Vagina (tissue), 2 donors: ENCODE measurements around the gene P3R3URF. TPM values are rescaled to one million over a fixed set of nuclear protein-coding genes. Genes with fewer than 3 reads are reported as not detected.

Experiments
- DNase-seq, 2 donors: peaks; one replicate each; pipeline ENCODE4 v3.0.0-alpha.2; 2017; ENCODE audit errors: extremely low spot score in 2 of 2
- H3K27ac ChIP-seq: fragments of 200-600 bp; sonication (generic); one replicate; pipeline ENCODE4 v1.5.1; 2019
- H3K27me3 ChIP-seq: fragments of 200-600 bp; sonication (generic); one replicate; pipeline ENCODE4 v1.5.1; 2019
- H3K36me3 ChIP-seq, 2 donors: fragments of 200-600 bp; sonication (generic); one replicate each; pipeline ENCODE4 v1.5.1; 2017 to 2019
- H3K4me1 ChIP-seq: fragments of 200-600 bp; sonication (generic); one replicate; pipeline ENCODE4 v1.5.1; 2019
- H3K4me3 ChIP-seq, 2 donors: fragments of 200-600 bp; sonication (generic); 1 replicate in 1 of 2; 2 replicates in 1 of 2; pipeline ENCODE4 v1.5.1; 2016 to 2019
- H3K9me3 ChIP-seq: fragments of 200-600 bp; sonication (generic); one replicate; pipeline ENCODE4 v1.5.1; 2019
- POLR2A ChIP-seq, 2 donors: fragments of 450-650 bp; IDR thresholded peaks; one replicate each; pipeline ENCODE4 v1.6.1; 2017; ENCODE audit warnings: antibody characterized with exemption in 2 of 2, mild to moderate bottlenecking in 2 of 2, moderate library complexity in 2 of 2
- POLR2AphosphoS5 ChIP-seq, 2 donors: sonication (generic); formaldehyde crosslinking; IDR thresholded peaks; one replicate each; pipeline ENCODE4 v1.9.0; 2017; ENCODE audit warnings: antibody characterized with exemption in 2 of 2, mild to moderate bottlenecking in 2 of 2, low read depth in 1 of 2; ENCODE audit not compliant: insufficient read depth in 1 of 2
- intact Hi-C: fragments of 100-400 bp; cut with DNase I; formaldehyde crosslinking; loops from one replicate; pipeline ENCODE4 v1.15.1; 2023
- total RNA-seq: library from RNA; depleted of rRNA; stranded (reverse); fragments of >200 nt; gene quantifications from one replicate; pipeline ENCODE4 v1.2.3, GENCODE V29; 2016
- TF ChIP-seq, protein P1 (sequence below), 3 experiments: fragments of 450-650 bp in 2 of 3; fragments of 200-600 bp in 1 of 3; sonication (generic) in 1 of 3; IDR thresholded peaks; one replicate each; pipeline ENCODE4 v1.5.1; 2017 to 2019; ENCODE audit warnings: antibody characterized with exemption in 3 of 3, mild to moderate bottlenecking in 2 of 3, moderate library complexity in 2 of 3

Gene P3R3URF
- total RNA-seq, 1 donor from 2014 or later: not detected

DNA sequence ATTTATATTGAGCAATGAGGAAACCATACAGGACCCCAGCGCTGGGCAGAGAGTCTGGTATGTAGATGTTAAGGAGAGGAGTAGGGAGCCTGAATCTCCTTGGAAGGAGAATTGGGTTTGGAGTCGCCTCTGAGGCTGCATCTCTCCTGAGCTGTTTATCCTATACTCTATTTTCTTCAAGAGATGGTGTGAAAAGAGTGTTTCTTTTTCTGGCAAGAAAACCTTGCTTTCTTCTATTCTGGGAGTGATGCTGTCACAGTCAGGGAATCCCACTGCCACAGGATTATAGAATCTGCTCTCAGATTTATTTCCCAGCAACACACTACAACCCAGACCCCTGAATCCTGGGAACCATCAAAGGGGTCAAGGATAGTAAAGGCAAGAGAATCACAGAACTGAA lies 30.1 kb upstream of the P3R3URF start:
- TF ChIP-seq, protein P1, sequence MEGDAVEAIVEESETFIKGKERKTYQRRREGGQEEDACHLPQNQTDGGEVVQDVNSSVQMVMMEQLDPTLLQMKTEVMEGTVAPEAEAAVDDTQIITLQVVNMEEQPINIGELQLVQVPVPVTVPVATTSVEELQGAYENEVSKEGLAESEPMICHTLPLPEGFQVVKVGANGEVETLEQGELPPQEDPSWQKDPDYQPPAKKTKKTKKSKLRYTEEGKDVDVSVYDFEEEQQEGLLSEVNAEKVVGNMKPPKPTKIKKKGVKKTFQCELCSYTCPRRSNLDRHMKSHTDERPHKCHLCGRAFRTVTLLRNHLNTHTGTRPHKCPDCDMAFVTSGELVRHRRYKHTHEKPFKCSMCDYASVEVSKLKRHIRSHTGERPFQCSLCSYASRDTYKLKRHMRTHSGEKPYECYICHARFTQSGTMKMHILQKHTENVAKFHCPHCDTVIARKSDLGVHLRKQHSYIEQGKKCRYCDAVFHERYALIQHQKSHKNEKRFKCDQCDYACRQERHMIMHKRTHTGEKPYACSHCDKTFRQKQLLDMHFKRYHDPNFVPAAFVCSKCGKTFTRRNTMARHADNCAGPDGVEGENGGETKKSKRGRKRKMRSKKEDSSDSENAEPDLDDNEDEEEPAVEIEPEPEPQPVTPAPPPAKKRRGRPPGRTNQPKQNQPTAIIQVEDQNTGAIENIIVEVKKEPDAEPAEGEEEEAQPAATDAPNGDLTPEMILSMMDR (IDR thresholded peaks at IDR 0.05): no peak
- no peak for TF ChIP-seq POLR2AphosphoS5 (IDR thresholded peaks at IDR 0.05; ENCODE audit: insufficient read depth in 1 of 2, low read depth in 1 of 2)
- no peak for TF ChIP-seq POLR2A (IDR thresholded peaks at IDR 0.05)
- Histone ChIP-seq H3K36me3 (no peaks in the 10 kb centered on the region), H3K27me3 (no peaks in the 10 kb centered on the region), H3K27ac (no peak overlapping the region), H3K4me3 (no peak overlapping the region), H3K4me1 (peaks cover 39% of the 10 kb centered on the region), H3K9me3 (no peaks in the 10 kb centered on the region)
- no peak for DNase-seq
- intact Hi-C loops: no loop called here

DNA sequence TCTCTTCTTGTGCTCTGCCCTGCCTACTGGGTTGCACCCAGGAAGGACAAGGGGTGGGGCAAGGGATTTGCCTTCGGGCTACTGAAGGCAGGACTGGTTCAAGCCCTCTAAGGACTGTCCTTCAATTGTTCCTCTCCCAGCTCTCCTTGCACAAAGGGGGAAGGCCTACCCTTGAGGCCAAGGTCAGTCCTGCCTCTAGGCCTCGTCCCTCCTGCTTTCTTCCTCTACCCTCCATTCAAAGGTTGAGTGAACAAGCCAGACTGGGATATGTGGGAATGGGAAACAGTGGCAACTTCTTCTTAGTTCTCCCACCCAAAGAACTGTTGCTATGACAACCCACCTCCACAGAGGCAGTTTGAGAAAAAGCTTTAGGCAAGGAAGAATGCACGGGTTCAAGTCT lies 29.5 kb upstream of the P3R3URF start:
- peak overlapping the region; percentile 94 for H3K27ac ChIP-seq
- intact Hi-C loops: no loop called here
- DNase-seq: no peak

DNA sequence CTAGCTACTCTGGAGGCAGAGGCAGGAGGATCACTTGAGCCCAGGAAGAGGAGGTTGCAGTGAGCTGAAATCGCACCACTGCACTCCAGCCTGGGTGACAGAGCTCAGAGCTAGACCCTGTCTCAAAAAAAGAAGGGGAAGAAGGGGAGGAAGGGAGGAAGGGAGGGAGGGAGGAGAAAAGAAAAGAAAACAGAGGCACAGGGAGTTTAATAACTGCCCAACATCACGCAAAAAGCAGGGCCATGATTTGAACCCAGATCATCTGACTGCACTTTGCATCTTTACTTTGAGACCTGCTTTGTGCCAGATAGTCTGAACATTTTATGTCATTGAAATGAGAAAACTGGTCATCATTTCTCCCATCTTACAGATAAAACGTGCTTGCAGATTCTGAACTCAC lies 28.9 kb upstream of the P3R3URF start:
- Histone ChIP-seq H3K27ac (peak overlapping the region; percentile 94), H3K36me3 (no peaks in the 10 kb centered on the region), H3K9me3 (no peaks in the 10 kb centered on the region), H3K27me3 (no peaks in the 10 kb centered on the region), H3K4me3 (no peak overlapping the region), H3K4me1 (peaks cover 39% of the 10 kb centered on the region)
- DNase-seq: no peak
- intact Hi-C loops: no loop called here
- TF ChIP-seq POLR2A (IDR thresholded peaks at IDR 0.05) (no peak), POLR2AphosphoS5 (IDR thresholded peaks at IDR 0.05; ENCODE audit: insufficient read depth in 1 of 2, low read depth in 1 of 2) (no peak)
- TF ChIP-seq, protein P1 (IDR thresholded peaks at IDR 0.05): no peak

More for the DNA sequence above, 29.5 kb upstream of the P3R3URF start:
- Histone ChIP-seq H3K4me3 (no peak overlapping the region), H3K36me3 (no peaks in the 10 kb centered on the region), H3K4me1 (peaks cover 39% of the 10 kb centered on the region), H3K9me3 (no peaks in the 10 kb centered on the region), H3K27me3 (no peaks in the 10 kb centered on the region)
- TF ChIP-seq POLR2A (IDR thresholded peaks at IDR 0.05) (no peak), POLR2AphosphoS5 (IDR thresholded peaks at IDR 0.05; ENCODE audit: insufficient read depth in 1 of 2, low read depth in 1 of 2) (no peak)
- TF ChIP-seq, protein P1 (IDR thresholded peaks at IDR 0.05): no peak

DNA sequence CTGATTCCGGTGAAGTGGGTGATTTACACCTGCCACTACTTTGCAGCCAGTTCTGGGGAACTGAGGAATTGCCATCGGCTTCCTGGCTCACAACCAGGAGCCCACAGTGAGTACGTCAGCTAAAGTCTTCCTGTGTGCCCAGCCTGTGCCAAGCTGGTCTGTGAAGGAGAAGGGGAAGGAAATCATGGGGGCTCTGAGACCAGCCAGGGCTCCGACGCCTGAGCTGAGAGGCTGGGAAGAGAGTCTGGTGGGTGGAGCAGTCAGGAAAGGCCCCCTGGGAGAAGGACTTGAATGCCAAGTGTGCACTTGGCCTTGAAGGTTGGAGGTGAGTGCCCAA lies 28.1 kb upstream of the P3R3URF start:
- Histone ChIP-seq H3K27me3 (no peaks in the 10 kb centered on the region), H3K9me3 (no peaks in the 10 kb centered on the region), H3K4me3 (peak overlapping the region; percentile 64 to 95), H3K27ac (peak overlapping the region; percentile 94), H3K36me3 (no peaks in the 10 kb centered on the region), H3K4me1 (peaks cover 39% of the 10 kb centered on the region)
- DNase-seq: no peak
- TF ChIP-seq POLR2A (IDR thresholded peaks at IDR 0.05) (no peak), POLR2AphosphoS5 (IDR thresholded peaks at IDR 0.05; ENCODE audit: insufficient read depth in 1 of 2, low read depth in 1 of 2) (peak in 1 of 2 donors; percentile 46)
- intact Hi-C loops: no loop called here

DNA sequence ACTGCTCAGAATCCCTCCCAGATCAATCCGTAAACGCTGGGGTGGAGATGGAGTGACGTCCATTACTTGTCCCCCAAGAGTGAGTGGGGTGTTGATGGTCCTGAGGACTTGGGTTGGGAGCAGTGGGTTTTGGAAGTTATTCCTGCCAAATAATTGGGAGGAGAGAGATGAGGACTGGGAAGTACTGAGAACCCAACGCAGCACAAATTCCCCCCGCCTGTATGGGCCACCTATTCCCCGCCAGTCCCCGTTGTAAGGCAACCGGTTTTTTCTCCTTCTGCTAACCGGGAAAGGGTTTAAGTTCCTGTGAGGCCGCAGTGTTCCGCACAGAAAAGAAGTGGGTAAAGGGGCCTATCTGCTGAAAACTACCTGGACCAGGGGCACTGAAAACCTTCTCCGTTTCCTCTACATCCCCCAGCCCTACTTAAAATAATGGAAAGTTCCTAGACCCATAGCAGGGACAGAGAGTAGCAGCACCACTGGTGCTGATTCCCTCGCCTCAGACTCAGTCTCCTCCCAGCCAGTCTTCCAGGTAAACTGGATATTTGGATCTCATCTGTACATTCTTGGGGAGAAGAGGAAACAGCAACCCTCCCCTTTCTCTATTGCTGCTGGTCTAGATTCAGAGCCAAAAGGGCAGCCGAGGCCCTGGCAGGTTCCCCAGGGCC lies 27.6 kb upstream of the P3R3URF start:
- Histone ChIP-seq H3K4me3 (peak overlapping the region; percentile 64 to 95), H3K9me3 (no peaks in the 10 kb centered on the region), H3K27me3 (no peaks in the 10 kb centered on the region), H3K27ac (peak overlapping the region; percentile 94), H3K4me1 (peaks cover 44% of the 10 kb centered on the region), H3K36me3 (no peaks in the 10 kb centered on the region)
- intact Hi-C loops: no loop called here
- no peak for DNase-seq
- no peak for TF ChIP-seq POLR2A (IDR thresholded peaks at IDR 0.05)
- TF ChIP-seq POLR2AphosphoS5 (IDR thresholded peaks at IDR 0.05; ENCODE audit: insufficient read depth in 1 of 2, low read depth in 1 of 2): no peak
- TF ChIP-seq, protein P1 (IDR thresholded peaks at IDR 0.05): no peak
